NCI-H2227 treated with DMSO at 0.1 percent for 48 hours (cell line): ENCODE data around the gene NTMT1.

Experiments used
- DNase-seq: peaks from one replicate; lab custom pipeline; 2025; lab: John Stamatoyannopoulos, UW

The NTMT1 gene

DNA sequence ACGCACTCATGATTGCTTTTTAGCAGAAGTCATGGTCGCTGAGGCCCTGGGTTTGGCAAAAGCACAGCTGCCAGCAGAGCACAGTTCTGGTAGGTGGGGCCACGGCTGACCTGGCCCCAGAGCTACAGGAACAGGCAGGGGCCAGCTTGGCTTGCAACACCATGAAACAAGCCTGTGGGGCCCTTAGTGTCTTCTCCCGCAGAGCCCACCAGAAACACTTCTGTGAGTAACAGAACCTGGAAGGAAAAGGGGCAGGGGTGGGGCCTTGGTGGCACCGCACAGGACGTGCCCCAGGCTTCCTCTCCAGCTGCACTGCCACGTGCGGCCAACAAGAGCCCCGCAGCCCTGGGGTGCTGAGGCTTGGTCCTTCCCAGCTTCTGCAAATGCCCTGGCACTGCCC is 11.1 kb downstream of the NTMT1 start:
- DNase-seq: no peak

DNA sequence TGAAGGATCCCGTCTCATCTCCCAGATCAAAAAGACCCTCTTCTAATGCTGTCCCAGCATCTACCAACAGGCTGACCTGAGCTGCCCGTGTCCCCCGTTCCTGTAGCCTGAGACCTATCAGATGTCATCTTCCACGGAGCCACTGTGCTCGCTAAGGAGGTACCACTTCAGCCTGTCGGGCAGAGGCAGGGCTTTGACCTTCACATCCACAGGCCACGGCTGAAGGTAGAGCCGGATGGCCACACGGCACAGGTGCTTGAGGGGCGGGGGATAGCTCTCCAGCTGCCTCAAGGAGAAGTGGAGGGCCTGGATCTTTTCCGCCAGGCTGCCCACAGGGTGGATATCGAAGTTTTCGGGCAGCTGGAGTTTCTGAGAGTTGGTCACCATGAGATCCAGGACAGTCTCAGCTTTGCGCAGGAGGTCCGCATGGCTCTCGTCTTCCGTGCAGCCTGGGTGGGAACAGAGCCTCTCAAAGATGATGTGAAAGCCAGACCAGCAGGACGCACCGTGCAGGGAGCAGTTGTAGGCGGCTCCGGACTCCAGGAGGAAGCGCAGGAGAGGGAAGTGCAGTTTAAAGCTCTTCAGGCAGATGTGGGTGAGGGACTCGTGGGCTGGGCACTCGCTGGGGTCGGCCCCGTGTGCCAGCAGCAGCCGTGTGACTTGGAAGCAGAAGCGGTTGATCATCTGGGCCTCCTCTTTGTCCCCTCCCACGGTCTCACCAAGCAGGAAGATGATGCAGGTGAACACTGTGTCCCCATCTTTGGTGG is 11.9 kb downstream of the NTMT1 start:
- no peak for DNase-seq

DNA sequence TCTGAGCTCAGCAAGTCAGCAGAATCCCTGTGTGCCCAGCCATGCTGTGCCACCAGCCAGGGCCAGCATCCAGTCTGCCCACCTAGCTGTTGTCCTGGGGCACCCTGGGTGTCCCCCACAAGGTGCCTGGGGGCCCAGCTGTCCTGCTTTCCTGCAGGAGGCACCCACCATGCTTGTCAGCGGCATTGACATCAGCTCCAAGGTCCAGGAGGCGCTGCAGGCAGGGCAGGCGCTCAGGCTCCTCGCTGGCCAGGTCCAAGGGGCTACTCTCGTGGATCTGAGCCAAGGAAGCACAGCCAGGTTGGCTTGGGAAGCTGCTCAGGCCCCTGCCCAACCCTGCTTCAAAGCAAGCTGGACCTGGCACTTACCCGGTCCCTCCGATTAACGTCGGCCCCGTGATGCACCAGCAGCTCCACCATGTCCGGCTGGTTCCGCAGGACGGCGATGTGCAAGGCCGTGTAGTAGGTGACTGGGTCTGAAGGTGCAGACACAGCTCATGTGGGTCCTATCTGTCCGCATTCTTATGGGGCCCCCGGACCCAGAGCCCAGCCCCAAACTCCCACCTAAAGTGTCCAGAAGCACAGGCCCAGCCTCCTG is 13.2 kb downstream of the NTMT1 start:
- no peak for DNase-seq

DNA sequence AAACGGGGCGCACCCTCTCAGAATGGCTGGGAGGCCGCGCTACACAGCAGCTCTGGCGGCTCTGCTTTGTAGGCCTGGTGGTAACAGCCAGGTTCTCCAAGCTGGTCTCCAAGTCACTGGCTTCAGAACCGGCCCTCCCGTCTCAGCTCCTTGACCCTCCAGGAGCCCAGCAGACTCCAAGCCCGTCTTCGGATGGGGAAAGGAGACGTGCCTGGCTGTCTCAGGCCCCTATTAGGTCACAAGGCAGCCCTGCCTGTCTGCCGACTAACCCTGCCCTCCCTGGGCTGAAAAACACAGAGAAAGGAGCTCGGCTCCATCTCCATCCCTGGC is 13.8 kb downstream of the NTMT1 start:
- DNase-seq: no peak

DNA sequence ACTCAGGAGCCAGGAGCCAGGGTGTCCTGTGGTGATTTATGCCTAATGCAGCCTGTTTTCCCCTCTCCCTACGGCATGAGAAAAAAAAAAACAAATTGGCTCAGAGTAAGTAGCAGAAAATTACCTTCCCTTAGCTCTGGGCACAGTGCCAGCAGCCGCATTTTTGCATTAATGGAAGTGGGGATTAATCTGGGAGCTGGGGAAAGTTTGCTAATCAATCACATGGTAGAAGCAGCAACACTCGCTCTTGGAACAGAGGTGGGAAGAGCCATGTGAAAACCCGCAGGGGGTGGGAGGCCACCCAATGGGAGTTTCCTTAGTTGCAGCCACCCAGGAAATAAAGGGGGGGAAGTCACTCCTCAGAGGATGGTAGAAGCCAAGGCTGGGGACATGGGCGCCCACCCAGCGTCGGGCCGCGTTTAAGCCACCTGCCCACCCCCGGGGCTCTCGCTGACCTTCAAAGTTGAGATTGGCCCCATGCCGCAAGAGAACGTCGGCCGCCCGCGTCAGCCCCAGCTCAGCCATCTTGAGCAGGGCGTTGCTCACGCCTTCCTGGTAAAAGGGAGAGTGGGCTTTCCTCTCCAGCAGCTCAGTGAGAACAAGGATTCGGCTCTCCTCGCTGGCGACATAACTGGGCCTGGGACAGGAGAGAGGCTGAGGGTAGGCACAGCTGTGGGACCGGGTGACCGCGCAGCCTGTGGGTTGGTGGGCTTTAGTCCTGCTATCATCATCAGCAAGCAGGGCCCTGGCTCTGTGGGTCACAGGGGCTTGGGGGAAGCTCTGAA is 14.3 kb downstream of the NTMT1 start:
- DNase-seq: peak; percentile 83

DNA sequence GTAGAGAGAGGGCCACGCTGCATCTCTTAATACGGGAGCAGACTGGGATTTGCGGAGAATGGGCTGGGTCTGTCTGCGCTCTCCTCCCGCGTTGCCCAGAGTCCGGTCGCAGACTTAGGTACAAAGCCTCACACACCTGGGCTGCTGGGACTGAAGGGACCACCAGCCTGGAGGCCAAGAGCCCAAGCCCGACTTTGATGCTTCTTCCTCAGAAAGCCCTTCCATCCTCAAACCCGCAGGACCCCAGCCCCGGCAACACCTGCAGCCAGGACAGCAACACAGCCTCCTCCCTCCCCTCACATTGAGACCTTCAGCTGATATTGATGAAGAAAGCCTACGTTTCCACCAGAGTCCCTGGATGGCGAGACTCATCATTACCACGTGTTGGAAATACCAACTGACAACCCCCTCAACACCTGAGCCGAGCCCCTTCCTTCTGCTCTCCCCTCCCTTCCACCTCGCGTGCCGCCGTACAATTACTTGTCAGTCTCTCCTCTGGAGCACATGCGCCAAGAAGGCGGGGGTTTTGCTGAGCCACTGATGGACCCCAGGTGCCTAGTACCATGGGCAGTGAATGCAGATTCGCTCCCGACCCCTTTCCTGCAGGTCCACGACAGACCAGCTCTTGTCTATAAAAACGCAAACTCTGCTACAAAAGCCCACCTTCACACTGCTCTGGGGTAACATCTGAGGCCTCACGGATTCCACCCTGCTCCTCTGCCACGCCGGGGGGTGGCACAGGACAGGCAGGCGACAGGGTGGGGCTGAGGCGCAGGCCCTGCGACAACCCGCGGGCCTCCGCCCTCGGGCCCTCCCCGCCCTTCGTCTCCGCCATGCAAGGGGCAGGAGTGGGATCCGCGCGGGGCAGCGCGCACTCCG is 15.1 kb downstream of the NTMT1 start:
- DNase-seq: no peak

DNA sequence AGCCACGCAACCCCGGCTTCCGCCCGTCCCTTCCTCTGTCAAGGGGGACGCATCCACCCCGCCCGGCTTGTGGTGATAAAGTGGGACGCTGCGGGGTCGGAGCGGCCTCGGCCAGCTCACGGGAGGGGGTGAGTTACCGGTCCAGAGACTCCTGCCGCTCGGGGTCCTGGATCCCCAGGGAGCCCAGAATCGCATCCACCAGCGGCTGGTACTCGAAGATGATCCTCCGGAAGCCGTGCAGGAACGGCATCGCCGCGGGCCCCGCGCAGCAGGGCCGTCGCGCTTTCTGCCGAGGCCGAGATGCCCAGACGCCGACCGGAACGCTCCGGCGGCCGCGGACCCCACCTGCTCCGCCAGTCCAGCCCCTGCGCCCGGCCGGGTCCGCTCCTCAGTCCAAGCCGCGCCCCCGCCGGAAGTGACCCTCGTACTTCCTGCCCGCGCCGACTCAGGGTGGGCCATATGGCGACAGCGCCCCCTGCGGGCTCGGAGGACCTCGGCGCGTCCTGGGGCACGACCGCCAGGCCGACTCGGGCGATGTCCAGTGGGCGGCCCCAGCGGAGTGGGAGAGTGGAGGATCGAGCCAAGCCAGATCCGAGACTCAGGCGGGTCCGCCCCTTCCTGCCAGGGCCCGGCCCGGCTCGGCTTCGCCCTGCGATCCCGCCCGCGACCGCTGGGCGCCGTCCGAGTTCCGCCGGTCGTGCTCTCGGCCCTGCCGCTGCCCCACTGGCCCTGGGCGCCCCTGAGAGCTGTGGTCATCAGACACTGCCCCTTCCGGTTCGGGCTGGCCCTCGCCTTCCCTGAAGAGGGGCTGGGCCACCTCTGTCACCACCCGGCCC is 16.0 kb downstream of the NTMT1 start, which contains the start of gene ASB6:
ASB6 (minus strand) TSS at position 402 of the 836 bp plus-strand sequence; CDS start at position 250, 152 bp downstream.
- peak; percentile 87 for DNase-seq

DNA sequence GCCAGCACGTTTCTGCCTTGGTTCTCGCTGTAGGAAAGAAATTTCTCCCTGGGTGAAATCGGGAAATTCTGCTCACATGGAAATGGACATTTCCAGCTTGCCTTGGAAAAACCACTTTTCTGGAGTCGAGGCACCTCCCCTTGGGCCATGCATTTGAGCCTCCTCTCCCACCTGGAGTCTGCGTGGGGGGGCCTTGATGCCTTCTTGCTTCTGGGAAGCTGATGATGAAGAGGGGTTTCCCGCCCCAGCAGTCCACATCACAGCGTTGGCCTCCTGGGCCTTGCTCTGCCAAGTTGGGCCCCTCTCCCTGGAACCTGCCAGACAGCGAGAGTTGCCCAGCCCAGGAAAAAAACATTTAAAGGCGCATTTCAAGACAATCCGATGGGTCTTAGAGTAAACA is 17.7 kb downstream of the NTMT1 start:
- no peak for DNase-seq

DNA sequence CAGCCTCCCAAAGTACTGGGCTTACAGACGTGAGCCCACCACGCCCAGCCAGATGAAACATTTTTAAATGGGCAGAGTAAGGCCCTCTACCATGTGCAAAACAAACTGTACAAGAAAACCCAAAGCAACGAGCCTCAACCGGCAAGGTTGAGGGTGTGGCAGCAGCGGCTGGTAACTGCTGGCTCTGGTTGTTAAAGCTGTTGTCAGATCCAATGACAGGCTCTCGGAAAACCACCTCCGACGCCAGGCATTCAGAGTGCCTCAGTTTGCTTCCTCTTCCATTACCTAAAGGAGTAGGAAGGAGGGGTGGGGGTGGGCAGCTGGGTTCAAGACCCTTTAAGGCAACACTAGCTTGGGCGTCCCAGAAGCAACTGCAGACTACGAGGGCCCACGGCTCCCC is 18.4 kb downstream of the NTMT1 start:
- DNase-seq: no peak

DNA sequence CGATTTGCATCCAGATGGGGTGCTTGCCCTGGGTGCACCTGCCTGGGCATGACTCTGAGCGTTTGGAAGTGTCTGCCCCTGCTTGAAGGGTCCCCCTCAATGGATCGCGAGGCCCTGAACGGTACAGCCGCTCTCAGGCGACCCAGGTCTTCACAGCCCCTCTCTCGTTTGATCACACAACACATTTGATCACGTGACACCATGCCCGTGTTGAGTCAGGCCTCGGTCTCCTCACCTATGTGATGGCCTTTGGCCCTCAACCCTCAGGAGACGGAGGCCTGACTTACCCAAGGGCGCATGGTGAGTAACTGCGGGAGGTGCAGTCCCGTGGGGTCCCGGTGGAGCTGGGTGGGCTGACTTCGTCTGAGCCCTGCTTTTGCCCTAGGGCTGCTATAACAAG is 18.9 kb downstream of the NTMT1 start:
- DNase-seq: no peak

DNA sequence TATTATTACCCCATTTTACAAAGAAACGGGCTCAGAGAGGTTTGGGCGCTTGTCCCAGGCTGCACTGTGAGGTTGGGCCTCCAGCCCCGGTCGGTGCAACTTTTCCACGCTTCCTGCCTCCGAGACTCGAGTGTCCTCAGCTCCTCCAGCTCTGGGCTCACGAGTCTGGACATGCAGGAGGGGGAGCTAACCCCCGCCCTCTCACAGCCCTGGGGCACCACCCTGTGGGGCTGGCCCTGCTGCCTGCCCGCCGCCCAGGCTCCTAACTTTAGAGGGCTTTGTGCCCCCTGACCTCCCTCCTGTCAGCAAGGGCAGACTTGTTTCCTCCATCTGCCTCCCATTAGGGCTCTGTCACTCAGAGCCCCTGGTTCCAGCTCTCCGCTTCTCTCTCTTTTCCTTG is 20.3 kb downstream of the NTMT1 start:
- DNase-seq: no peak

DNA sequence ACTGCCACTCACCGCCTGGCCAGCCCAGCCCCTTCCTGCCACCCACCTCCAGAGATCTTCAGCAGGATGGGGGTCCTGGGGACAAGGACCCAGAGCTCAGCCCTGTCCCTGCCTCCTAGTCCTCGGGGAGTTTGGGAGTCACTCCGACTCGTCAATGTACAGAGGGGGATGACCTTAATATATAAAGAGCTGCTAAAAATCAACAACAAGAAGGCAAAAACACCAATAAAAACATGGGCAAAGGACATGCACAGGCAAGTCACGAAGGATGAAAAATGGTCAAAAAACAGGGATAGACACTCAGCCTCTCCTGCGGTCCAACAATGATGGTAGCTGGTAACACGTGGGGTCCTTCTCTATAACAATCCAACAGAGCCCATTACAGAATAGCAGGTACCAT is 20.7 kb downstream of the NTMT1 start:
- DNase-seq: no peak

DNA sequence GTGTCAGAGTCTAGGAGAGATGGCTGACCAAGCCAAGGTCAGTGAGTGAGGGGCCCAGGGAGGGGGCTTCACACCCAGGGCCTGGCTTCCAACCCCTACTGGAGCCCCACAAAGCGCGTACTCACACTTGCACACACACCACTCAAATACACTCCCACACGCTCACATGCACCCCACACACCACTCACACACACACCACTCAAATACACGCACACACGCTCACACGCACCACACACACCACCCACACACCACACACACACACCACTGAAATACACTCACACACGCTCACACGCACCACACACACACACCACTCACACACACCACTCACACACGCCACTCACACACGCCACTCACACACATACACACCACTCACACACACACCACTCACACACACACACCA is 21.7 kb downstream of the NTMT1 start:
- no peak for DNase-seq

DNA sequence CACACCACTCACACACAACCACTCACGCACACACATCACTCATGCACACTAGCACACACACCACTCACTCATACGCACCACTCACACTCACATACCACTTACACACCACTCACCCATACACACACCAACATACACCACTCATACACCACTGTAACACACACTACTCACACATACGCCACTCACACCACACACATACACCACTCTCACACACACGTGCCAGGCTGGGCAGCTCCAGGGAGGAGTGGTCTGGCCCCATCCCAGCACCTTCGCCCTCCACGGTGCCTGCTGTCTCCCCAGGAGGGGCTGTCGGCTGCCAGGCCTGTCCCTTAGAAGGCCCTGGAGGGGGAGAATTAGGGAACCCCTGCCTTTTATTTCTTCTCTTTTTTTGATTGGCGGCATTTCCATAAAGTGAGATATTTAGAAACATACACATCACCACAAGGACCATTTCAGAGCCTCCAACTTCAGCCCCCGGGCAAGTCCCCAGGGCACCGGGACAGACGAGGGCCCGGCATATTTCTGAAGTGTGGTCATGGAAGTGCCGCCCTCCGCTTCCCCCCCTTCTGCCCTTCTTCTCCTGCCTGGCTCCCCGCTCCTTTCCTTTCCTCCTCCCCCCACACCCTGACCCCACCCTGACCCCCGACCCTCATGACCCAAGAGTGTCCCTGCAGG is 22.3 kb downstream of the NTMT1 start:
- DNase-seq: no peak

DNA sequence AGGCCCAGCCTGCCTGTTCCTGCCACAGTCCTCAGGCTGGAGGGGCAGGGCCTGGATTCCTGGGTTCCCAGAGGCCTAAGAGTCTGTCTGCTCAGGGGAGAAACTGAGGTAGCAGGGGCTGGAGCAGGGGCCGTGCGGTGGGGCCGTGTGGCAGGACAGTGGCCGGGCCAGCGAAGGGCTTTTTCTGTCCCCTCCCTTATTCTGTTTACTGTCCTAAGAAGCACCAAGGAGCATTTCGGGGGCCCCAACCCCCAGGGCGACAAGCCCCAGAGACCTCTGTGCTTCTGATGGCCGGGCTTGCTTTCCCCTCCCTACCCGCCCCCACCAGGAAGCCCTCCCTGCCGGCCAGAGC is 22.8 kb downstream of the NTMT1 start:
- DNase-seq: no peak

DNA sequence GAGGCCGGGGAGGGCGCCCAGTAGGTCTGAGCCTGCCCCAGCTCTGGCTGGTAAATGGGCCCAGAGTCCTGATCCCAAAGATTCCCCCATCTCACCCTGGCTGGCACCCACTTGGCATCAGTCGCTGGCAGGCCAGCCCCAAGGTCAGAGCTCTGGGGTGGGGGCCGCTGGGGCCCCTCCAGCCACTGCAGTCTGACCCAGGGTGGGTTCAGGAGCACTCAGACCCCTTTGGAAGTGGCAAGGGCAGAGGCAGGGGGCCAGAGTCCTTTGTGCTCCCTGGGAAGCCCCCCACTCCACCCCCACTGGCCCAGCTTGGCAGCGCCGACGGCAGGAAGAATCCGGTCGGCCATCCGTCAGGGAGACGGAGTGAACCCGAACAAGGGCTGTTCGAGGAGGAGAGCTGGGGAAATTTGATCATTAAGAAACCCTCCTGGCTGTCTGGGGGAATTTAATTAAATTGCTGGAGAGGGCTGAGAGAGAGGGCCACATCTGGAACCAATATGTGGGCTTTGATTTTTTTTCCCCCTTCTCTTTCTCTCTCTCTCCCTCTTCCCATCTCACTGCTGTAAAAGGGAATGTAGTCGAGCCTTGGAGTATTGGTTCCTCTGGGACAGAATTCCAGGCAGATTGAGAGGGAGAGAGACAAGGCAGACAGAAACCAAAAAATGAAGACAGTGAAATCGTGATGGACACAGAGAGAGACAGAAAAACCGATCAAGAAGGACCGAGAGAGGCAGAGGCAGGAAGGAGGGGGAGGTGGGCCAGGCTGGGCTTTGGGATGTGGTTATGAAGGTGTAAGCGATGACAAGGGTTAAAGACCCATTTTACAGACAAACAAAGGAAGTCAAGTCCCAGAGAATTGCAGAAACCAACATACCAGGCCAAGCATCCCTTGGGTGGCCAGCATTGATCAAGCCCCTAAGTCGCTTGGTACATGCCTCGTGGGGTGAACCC is 24.0 kb downstream of the NTMT1 start:
- no peak for DNase-seq

DNA sequence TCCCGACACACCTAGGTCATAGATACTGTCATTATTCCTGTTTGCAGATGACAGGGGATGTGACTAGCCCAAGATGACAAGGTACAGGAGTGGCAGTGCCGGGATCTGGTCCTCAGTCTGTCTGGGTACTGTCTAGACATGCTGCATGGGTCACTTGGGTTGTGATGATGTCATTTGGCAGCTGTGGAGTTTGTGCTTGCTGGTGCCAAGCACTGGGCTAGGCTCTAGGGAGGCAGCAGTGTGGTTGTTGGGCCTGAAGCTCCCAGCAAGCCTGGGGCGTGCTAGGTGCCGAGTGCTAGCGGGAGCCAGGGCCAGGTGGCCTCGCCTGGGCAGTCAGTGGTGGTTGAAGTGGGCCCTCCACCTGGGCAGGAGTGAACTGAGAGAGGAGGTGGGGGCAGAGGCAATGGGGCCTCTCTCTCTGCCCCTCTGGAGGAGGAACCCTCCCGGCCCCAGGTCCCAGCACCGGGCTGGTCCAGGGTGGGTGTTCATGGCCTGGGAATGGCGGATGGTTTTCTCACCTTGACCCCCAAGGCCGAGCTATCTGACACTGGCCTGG is 24.8 kb downstream of the NTMT1 start:
- DNase-seq: no peak

DNA sequence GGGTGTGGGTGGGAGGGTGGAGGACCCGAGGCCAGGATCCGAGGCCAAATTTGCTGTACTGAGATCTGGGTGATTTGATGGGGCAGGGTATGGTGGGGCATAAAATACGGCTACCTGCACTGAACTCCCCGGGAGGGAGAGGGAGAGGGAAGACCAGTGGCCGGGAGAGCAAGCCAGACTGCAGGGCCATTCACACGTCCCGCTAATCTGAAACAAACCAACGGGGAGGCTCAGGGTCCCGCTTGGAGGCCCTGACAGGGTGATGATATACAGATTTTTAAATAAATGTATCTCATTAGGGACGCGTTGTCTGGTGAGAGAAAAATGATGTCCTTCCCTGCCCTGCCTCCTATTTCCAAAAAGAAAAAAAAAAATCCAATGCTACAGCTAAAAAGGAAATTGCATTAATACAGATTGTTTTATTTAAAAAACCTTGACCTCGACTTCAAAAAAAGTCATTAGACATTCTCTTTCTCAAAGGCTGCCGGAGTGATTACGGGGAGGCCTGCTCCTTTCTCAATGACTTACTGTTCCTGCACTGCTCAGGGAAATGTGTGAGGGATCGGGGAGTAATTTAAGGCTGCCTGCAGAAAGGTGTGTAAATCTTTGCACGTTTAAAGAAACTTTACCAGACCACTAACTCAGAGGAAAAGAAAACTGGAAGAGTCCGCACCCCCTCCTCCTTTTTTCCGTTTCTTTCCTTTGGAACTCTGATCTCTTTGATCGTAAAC is 28.0 kb downstream of the NTMT1 start:
- DNase-seq: no peak
